Adipocyte (in vitro differentiated cells): ENCODE measurements around the gene OR56B4.
"Not testable (repeated sequence)": the region's sequence is repeated elsewhere in the genome, so short reads cannot be mapped to it uniquely, and the experiment has no call there.

ENCODE experiments used
- DNase-seq: peaks from one replicate; pipeline ENCODE4 v3.0.0-alpha.2; 2015; ENCODE audit warnings: low read depth
- H3K27me3 ChIP-seq: replicated peaks from 2 replicates; pipeline ENCODE4 v1.7.0; 2013; ENCODE audit warnings: mild to moderate bottlenecking, low read length, moderate library complexity; ENCODE audit not compliant: control insufficient read depth, insufficient read depth
- H3K36me3 ChIP-seq: 2 replicates; pipeline ENCODE4 v1.7.0; 2013; ENCODE audit warnings: low read length, mild to moderate bottlenecking, moderate library complexity; ENCODE audit not compliant: control insufficient read depth, insufficient read depth, severe bottlenecking
- H3K4me1 ChIP-seq: 2 replicates; pipeline ENCODE4 v1.7.0; 2013; ENCODE audit warnings: mild to moderate bottlenecking, low read length, moderate library complexity; ENCODE audit not compliant: control insufficient read depth, insufficient read depth
- H3K4me3 ChIP-seq: 2 replicates; pipeline ENCODE4 v1.7.0; 2013; ENCODE audit warnings: mild to moderate bottlenecking, low read length, moderate library complexity
- H3K9ac ChIP-seq: 2 replicates; pipeline ENCODE4 v1.7.0; 2013; ENCODE audit warnings: mild to moderate bottlenecking, low read length, moderate library complexity
- H3K9me3 ChIP-seq: 2 replicates; pipeline ENCODE4 v1.7.0; 2013; ENCODE audit warnings: mild to moderate bottlenecking, low read length, moderate library complexity; ENCODE audit not compliant: control insufficient read depth

The OR56B4 gene

GRCh38 chr11:6096417-6096816 is 11.1 kb upstream of the OR56B4 start:
- no peaks in the 10 kb centered on the region for H3K9me3 ChIP-seq
- no peaks in the 10 kb centered on the region for H3K27me3 ChIP-seq
- DNase-seq: no peak
- H3K36me3 ChIP-seq: no peaks in the 10 kb centered on the region
- H3K4me1 ChIP-seq: no peaks in the 10 kb centered on the region
- H3K9ac ChIP-seq: no peak overlapping the region
- H3K4me3 ChIP-seq: no peak overlapping the region

DNA sequence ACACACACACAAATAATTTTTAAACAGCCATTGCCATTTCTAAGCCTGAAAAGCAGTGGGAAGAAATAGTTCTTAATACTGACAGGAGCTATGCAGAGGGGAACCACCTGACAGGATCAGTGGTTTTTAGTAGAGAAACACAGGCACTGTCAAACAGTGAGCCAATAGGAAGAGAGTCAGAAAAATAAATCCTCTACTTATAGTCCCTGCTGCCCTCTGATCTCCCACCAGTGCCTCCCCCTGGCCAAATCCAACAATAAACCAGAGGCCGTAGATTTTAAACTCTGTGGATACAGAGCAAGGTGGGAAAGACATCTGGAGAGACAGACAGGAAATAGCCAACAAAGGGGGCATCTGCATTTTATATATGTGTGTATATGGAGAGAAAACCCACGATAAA is 7.9 kb upstream of the OR56B4 start:
- Histone ChIP-seq H3K4me1 (no peaks in the 10 kb centered on the region), H3K36me3 (no peaks in the 10 kb centered on the region), H3K9me3 (no peaks in the 10 kb centered on the region), H3K4me3 (no peak overlapping the region), H3K9ac (no peak overlapping the region), H3K27me3 (no peaks in the 10 kb centered on the region)
- no peak for DNase-seq

- H3K4me3 ChIP-seq: no peak overlapping the region
- DNase-seq: no peak
- peaks cover 2% of the 10 kb centered on the region for H3K27me3 ChIP-seq
- H3K9me3 ChIP-seq: no peaks in the 10 kb centered on the region
- H3K4me1 ChIP-seq: no peaks in the 10 kb centered on the region
- no peak overlapping the region for H3K9ac ChIP-seq
- H3K36me3 ChIP-seq: no peaks in the 10 kb centered on the region
Measured at GRCh38 chr11:6110011-6110410, 2.5 kb downstream of the OR56B4 start.

DNA sequence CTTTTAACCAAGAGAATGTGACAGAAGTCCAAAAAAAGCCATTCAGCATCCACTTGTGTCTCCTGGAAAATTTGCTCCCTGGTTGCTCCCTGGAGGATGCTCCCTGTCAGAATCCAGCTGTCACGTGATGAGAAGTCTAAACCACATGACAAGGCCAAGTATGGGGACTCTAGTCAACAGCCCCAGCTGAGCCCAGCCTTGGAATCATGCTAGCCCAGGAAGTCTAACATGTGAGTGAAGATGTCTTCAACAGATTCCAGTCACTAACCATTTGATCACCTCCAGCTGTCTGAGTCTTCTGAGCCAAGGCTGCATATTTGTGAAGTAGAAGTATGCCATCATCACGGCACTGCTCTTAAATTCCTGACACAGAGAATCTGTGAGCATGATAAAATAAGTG is 4.2 kb downstream of the OR56B4 start:
- Histone ChIP-seq H3K9me3 (no peaks in the 10 kb centered on the region), H3K4me3 (no peak overlapping the region), H3K4me1 (no peaks in the 10 kb centered on the region), H3K36me3 (no peaks in the 10 kb centered on the region), H3K27me3 (peaks cover 2% of the 10 kb centered on the region), H3K9ac (no peak overlapping the region)
- no peak for DNase-seq

DNA sequence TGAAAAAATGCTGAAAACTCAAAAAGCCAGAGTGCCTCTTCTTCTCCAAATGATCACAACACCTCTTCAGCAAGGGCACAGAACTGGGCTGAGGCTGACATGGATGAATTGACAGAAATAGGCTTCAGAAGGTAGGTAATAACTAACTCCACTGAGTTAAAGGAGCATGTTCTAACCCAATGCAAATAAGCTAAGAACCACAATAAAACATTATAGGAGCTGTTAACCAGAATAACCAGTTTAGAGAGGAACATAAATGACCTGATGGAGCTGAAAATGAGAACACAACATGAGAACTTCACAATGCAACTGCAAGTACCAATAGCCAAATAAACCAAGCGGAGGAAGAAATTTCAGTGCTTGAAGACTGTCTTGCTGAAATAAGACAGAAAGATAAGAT is 9.2 kb downstream of the OR56B4 start:
- Histone ChIP-seq H3K27me3 (no peaks in the 10 kb centered on the region), H3K9me3 (peaks cover 3% of the 10 kb centered on the region), H3K4me1 (no peaks in the 10 kb centered on the region), H3K9ac (no peak overlapping the region), H3K36me3 (no peaks in the 10 kb centered on the region), H3K4me3 (no peak overlapping the region)
- DNase-seq: no peak

GRCh38 chr11:6124245-6124644 is 16.8 kb downstream of the OR56B4 start:
- H3K4me3 ChIP-seq: no peak overlapping the region
- H3K36me3 ChIP-seq: no peaks in the 10 kb centered on the region
- no peaks in the 10 kb centered on the region for H3K27me3 ChIP-seq
- H3K4me1 ChIP-seq: no peaks in the 10 kb centered on the region
- H3K9ac ChIP-seq: no peak overlapping the region
- H3K9me3 ChIP-seq: no peaks in the 10 kb centered on the region
- no peak for DNase-seq

DNA sequence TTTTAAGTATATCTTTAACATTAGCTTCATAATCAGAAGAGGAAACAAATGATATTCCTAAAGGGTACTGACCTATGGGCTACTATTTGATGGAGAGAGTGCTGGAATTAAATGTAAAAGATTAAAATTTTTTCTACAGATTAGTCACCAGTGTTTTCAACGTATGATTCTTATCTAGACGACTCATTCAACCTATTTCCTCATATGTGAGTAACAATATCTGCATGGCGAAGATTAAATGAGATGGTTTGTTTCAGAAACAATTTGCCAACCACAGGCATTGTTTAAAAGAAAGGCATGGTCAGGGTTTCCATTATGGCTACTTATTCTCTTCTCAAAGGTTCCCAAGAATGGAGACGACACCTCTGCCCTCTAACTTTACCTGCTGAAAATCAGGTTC is 20.4 kb downstream of the OR56B4 start:
- H3K4me3 ChIP-seq: no peak overlapping the region
- no peak for DNase-seq
- no peaks in the 10 kb centered on the region for H3K27me3 ChIP-seq
- no peaks in the 10 kb centered on the region for H3K4me1 ChIP-seq
- no peaks in the 10 kb centered on the region for H3K36me3 ChIP-seq
- no peaks in the 10 kb centered on the region for H3K9me3 ChIP-seq
- no peak overlapping the region for H3K9ac ChIP-seq

- Histone ChIP-seq H3K4me3 (no peak overlapping the region), H3K9me3 (no peaks in the 10 kb centered on the region), H3K4me1 (no peaks in the 10 kb centered on the region), H3K36me3 (no peaks in the 10 kb centered on the region), H3K9ac (no peak overlapping the region), H3K27me3 (no peaks in the 10 kb centered on the region)
- no peak for DNase-seq
Measured at GRCh38 chr11:6129011-6129410, 21.5 kb downstream of the OR56B4 start.

DNA sequence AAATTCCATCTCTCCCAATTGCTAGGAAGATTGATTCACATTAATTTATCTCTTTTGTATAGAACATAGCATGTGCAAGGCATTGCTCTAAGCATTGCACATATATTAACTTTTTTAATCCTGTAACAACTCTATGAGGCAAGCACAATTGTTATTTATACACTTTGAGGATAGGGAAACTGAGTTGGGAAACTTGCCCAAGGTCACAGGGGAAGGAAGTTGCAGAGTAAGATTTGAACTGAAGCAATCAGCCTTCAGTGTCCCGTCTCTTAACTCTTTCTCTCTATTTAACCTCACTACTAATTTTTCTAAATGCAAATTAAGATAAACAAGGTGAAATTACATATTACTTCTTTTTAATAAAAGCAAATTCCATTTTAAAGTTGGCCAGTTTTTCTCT is 22.2 kb downstream of the OR56B4 start:
- no peaks in the 10 kb centered on the region for H3K9me3 ChIP-seq
- no peak for DNase-seq
- no peaks in the 10 kb centered on the region for H3K27me3 ChIP-seq
- no peak overlapping the region for H3K9ac ChIP-seq
- H3K4me1 ChIP-seq: no peaks in the 10 kb centered on the region
- H3K36me3 ChIP-seq: no peaks in the 10 kb centered on the region
- H3K4me3 ChIP-seq: no peak overlapping the region

GRCh38 chr11:6132431-6132830 is 24.9 kb downstream of the OR56B4 start:
- Histone ChIP-seq H3K9ac (no peak overlapping the region), H3K36me3 (no peaks in the 10 kb centered on the region), H3K4me3 (no peak overlapping the region), H3K27me3 (no peaks in the 10 kb centered on the region), H3K4me1 (no peaks in the 10 kb centered on the region), H3K9me3 (no peaks in the 10 kb centered on the region)
- DNase-seq: no peak

- H3K36me3 ChIP-seq, H3K27me3 ChIP-seq, H3K4me1 ChIP-seq, H3K4me3 ChIP-seq, DNase-seq, H3K9ac ChIP-seq, H3K9me3 ChIP-seq: not testable (repeated sequence)
Measured at GRCh38 chr11:6135936-6136335, 28.5 kb downstream of the OR56B4 start.

DNA sequence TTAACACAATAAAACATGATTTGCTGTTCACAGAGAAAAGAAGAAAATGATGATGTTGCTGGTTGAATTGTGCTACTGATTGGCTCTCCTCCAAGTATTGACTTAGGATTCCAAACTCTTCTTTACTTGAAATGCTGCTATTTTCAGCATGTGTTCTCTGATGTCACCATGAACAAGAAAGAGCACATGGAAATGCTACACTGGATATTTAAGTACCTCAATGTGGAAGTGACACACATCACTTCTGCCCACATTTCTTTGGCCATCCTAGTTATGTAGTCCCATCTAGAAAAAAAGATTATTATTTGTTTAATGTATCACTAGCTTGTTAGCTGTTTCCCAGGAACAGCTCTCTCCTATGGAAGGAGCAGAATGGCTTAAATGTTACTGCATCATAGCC is 35.5 kb downstream of the OR56B4 start:
- H3K4me1 ChIP-seq: no peaks in the 10 kb centered on the region

More for the DNA sequence above, 35.5 kb downstream of the OR56B4 start:
- H3K9me3 ChIP-seq: peaks cover 17% of the 10 kb centered on the region
- H3K36me3 ChIP-seq: no peaks in the 10 kb centered on the region
- H3K4me3 ChIP-seq: no peak overlapping the region
- no peak for DNase-seq
- no peaks in the 10 kb centered on the region for H3K27me3 ChIP-seq
- H3K9ac ChIP-seq: no peak overlapping the region
